ENCODE data around the gene RAB36. TPM values are rescaled to one million over a fixed set of nuclear protein-coding genes. Genes with fewer than 3 reads are reported as not detected.

RAB36 gene
- total and polyA plus RNA-seq, 9 of the 15 experiments (the other 6 are each of a cell fraction or from before 2014, with no cell fraction given), result 0.04 to 0.50 (median 0.08) TPM; not detected in 3

DNA sequence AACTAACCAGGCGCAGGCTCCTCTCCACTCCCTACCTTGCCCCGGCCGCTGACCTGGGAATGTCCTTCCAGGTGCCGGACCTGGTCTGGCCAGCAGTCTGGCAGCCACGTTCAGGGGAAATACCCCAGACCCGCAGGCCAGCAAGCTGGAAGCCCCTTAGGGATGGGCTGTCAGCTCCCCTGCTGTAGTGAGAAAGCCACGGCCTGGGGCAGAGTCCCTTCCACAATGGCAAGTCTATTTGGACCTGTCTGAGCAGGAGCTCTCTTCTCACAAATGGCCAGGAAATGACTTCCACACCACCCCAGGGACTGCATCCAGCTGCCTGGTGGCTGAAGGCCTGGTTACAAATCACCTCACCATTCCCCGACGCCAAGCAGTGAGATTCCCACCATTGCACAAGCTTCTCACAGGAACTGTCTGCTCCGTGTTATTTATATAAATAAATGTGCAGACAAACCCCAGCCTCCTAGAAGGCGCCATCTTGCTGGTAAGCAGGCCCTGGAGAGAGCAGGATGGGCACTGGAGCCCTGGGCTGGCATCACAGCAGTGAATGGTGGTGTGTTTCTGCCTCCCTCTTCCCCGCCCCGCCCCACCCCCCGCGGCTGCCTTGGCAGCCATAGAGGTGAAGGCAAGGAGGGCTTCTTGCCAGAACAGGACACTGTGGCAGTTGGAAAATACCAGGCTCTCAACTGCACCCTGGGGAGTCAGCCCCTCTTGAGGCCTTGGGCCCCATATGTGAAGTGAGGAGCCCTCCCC, 27.2 kb upstream of the RAB36 start:
- H3K9me3 ChIP-seq (replicated peaks; ENCODE audit: control insufficient read depth, insufficient read depth, low read depth, low read length), result no peaks in the 10 kb centered on the region
- H3K4me2 ChIP-seq (ENCODE audit: insufficient read depth, low read length), result no peak overlapping the region
- ChIA-PET POLR2A (interaction anchor here (0.5 to 19.0 kb wide), 13 partner anchors 9 to 1382 kb away, joined by 3 to 414 read pairs (median 3); partner anchors contain the start of gene YPEL1), CTCF (ENCODE audit: low intra/inter-chr PET ratio) (interaction anchor here (1.1 kb wide), 1 partner anchor 11 kb away, joined by 3 read pairs; no protein-coding TSS in a partner anchor)
- ATAC-seq, result no peak
- no peak overlapping the region for H3K4me3 ChIP-seq
- H2AFZ ChIP-seq (ENCODE audit: low read depth, low read length), result no peak overlapping the region
- BruUV-seq (replicated peaks), result no TSS peak
- TF ChIP-seq TCF7L2 (IDR thresholded peaks at IDR 0.05; ENCODE audit: low read depth, low read length), result no peak
- TF ChIP-seq, protein P1, sequence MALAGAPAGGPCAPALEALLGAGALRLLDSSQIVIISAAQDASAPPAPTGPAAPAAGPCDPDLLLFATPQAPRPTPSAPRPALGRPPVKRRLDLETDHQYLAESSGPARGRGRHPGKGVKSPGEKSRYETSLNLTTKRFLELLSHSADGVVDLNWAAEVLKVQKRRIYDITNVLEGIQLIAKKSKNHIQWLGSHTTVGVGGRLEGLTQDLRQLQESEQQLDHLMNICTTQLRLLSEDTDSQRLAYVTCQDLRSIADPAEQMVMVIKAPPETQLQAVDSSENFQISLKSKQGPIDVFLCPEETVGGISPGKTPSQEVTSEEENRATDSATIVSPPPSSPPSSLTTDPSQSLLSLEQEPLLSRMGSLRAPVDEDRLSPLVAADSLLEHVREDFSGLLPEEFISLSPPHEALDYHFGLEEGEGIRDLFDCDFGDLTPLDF (CRISPR knock-in tag; IDR thresholded peaks at IDR 0.05), result peak; percentile 23; the same call in 1 of the 2 replicates
- TF ChIP-seq, protein P2, sequence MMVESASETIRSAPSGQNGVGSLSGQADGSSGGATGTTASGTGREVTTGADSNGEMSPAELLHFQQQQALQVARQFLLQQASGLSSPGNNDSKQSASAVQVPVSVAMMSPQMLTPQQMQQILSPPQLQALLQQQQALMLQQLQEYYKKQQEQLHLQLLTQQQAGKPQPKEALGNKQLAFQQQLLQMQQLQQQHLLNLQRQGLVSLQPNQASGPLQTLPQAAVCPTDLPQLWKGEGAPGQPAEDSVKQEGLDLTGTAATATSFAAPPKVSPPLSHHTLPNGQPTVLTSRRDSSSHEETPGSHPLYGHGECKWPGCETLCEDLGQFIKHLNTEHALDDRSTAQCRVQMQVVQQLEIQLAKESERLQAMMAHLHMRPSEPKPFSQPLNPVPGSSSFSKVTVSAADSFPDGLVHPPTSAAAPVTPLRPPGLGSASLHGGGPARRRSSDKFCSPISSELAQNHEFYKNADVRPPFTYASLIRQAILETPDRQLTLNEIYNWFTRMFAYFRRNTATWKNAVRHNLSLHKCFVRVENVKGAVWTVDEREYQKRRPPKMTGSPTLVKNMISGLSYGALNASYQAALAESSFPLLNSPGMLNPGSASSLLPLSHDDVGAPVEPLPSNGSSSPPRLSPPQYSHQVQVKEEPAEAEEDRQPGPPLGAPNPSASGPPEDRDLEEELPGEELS (CRISPR knock-in tag; IDR thresholded peaks at IDR 0.05; ENCODE audit: borderline replicate concordance), result no peak
- TF ChIP-seq, protein P3, sequence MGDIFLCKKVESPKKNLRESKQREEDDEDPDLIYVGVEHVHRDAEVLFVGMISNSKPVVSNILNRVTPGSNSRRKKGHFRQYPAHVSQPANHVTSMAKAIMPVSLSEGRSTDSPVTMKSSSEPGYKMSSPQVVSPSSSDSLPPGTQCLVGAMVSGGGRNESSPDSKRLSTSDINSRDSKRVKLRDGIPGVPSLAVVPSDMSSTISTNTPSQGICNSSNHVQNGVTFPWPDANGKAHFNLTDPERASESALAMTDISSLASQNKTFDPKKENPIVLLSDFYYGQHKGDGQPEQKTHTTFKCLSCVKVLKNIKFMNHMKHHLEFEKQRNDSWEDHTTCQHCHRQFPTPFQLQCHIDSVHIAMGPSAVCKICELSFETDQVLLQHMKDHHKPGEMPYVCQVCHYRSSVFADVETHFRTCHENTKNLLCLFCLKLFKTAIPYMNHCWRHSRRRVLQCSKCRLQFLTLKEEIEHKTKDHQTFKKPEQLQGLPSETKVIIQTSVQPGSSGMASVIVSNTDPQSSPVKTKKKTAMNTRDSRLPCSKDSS (IDR thresholded peaks at IDR 0.05; ENCODE audit: low read depth, partially characterized antibody), result no peak
- TF ChIP-seq, protein P4, sequence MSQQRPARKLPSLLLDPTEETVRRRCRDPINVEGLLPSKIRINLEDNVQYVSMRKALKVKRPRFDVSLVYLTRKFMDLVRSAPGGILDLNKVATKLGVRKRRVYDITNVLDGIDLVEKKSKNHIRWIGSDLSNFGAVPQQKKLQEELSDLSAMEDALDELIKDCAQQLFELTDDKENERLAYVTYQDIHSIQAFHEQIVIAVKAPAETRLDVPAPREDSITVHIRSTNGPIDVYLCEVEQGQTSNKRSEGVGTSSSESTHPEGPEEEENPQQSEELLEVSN (IDR thresholded peaks at IDR 0.05; ENCODE audit: borderline replicate concordance in 1 of 2, extremely low read depth in 1 of 2, insufficient read depth in 1 of 2, insufficient read length in 1 of 2, low read depth in 1 of 2, low read length in 1 of 2, poor library complexity in 1 of 2, severe bottlenecking in 1 of 2), result peak in 1 of 2 experiments; percentile 29
- peak in 1 of 3 experiments; percentile 47 for TF ChIP-seq YY1 (IDR thresholded peaks at IDR 0.05; ENCODE audit: borderline replicate concordance in 1 of 3, control insufficient read depth in 1 of 3, extremely low read depth in 1 of 3, insufficient read depth in 3 of 3, insufficient read length in 1 of 3, insufficient replicate concordance in 2 of 3, low read depth in 1 of 3, low read length in 2 of 3)
- TF ChIP-seq ZNF764 (CRISPR knock-in tag; IDR thresholded peaks at IDR 0.05; ENCODE audit: low read depth), result no peak
- TF ChIP-seq SMARCE1 (IDR thresholded peaks at IDR 0.05), result no peak
- H3K27ac ChIP-seq (ENCODE audit: extremely low read depth, low read depth, low read length), result no peak overlapping the region
- no peaks in the 10 kb centered on the region for H3K79me2 ChIP-seq (ENCODE audit: control insufficient read depth, insufficient read depth, low read length)
- peaks cover 9 to 30% of the 10 kb centered on the region in 2 experiments; a peak in 4 of 5 replicates for H3K4me1 ChIP-seq (replicated peaks in 1 of 2; ENCODE audit: control insufficient read depth in 2 of 2, insufficient read depth in 2 of 2, low read length in 2 of 2)
- in situ Hi-C loops (cut with MboI) (no loop called here), intact Hi-C loops (cut with micrococcal nuclease) (no loop called here)
- H3K9ac ChIP-seq (ENCODE audit: insufficient read depth in 1 of 2, low read depth in 2 of 2, low read length in 2 of 2), result peak overlapping the region in 1 of 2 experiments; percentile 2; a peak in 1 of 4 replicates
- peaks cover 84% of the 10 kb centered on the region for H4K20me1 ChIP-seq (replicated peaks; ENCODE audit: control insufficient read depth, insufficient read depth, low read length)
- FAIRE-seq, result no peak
- 6% methylated on average over 15 of the region's 15 CpGs for WGBS (ENCODE audit: insufficient coverage, low coverage, missing lambda C conversion rate)
- no peaks in the 10 kb centered on the region for H3K36me3 ChIP-seq (ENCODE audit: control insufficient read depth, insufficient read depth, low read length)
- H3K9me1 ChIP-seq (ENCODE audit: control insufficient read depth, insufficient read depth, low read length), result peaks cover 17% of the 10 kb centered on the region
- H3K27me3 ChIP-seq (ENCODE audit: control insufficient read depth in 2 of 2, insufficient read depth in 2 of 2, low read length in 2 of 2), result peaks cover 50 to 98% of the 10 kb centered on the region in 2 experiments
- DNase-seq (ENCODE audit: extremely low read depth in 1 of 4, low spot score in 3 of 4), result peak in 3 of 4 experiments; percentile 58 to 62 (median 61)

Measured in K562 (cell line).